Effector CD8-positive, alpha-beta T cell (primary cell): Measurements from ENCODE around the gene CCDC195.
"Not testable (repeated sequence)": the region's sequence is repeated elsewhere in the genome, so short reads cannot be mapped to it uniquely, and the experiment has no call there.

Source experiments
- DNase-seq: peaks from one replicate; lab custom pipeline; 2025; lab: John Stamatoyannopoulos, UW

CCDC195 gene

DNA sequence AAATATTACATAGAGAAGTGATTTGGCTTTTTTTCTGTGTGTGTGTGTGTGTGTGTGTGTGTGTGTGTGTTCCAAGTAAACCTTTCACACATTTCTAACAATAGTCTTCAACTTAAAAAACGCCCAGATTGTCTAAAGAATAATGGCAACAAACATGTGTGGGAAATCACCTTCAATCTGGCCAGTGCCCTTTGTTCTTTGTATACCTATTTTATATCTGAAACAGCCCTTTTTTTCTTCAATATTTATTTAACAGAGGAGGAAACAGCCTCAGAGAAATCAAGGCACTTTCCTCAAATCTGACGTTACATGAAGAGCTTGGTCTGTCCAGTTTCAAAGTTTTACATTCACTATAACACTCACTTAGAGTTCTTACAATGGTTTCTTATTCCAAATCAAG, 25.3 kb downstream of the CCDC195 start:
- no peak for DNase-seq

DNA sequence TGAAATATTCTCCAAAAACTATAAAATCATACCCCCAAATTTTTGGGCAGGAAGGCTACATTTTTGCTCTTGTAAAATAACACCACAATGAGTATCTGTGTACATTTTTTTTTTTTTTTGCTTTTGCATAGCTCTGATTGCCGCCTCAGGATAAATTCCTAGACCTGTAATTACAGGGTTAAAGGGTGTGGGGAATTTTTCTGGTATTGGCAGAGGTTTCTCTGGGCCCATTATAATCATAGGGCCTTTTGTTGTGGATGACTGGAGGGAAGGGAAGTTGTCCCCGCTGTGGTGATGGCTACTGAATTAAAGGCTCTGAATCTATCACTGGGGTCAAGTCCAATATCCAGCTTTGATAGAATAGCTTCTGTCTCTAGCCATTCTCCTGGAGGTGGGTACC, 26.6 kb downstream of the CCDC195 start:
- no peak for DNase-seq

DNA sequence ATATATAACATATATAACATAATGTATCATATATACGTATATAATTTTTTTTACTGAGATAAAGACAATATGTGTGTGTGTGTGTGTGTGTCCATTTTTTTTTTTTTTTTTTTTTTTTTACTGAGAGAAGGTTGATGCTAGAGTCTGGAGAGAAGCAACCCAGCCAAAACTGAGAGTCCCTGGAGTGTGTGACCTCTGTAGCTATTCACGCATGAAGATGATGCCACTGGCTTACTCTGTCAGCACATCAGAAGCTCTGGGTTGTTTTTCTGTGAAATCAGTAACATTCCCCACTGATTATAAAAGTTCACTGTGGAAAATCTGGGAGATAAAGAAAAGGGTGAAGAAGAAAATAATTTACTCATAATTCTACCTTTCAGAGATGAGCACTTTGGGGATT, 27.2 kb downstream of the CCDC195 start:
- no peak for DNase-seq

DNA sequence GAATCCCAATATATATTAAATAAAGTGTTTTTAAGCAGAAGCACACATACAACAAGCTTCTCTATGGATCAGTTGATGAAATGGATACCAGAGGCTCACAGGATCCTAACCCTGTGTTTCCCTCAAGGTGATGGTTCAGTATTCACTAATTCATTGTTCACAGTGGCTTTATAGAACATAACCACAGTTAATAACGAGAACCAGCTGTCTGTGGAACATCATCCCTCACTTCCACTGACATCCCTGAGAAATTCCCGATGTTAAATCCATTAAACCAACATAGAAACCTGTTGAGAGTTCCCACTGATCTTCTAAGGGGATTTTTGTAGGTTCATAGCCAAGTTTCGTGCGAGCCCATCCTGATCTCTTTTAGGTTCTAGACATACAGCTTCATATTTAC, 29.0 kb downstream of the CCDC195 start:
- no peak for DNase-seq

DNA sequence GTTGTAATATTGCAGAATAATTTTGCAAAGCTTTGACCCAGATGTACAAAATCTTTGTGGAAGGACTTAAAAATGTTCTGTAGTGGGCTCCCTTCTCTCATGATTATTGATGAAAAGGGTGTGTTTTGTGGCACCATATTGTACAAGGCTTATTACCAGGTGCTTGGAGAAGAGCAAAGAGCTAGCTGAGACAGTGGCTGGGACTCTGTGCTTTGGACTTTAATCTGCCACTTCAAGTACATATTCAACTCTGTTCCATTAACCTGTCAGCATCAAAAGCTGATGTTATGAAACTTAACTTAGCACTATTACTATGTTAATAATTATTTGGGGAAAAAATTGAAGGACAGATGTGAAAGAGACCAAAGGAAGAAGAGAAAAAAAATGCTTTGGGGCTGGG, 31.0 kb downstream of the CCDC195 start:
- no peak for DNase-seq

DNA sequence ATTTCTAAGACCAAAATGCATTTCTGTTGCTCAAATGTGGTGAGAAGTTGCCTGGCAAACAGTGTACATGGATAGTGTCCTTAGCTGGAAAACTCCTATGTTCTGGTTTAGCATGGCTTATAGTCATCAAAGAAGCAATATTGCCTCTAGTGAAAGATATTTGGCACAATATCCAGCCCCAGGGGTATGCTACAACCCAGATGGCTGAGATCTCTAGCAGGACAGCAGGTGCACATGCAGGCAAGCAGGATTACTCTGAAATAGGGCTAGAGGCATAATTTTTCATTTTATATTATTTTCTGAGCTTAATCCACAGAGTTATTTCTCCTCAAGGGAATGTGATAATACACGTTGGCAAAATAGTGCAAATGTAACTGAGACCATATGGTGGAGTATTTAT, 34.0 kb downstream of the CCDC195 start:
- DNase-seq = no peak

DNA sequence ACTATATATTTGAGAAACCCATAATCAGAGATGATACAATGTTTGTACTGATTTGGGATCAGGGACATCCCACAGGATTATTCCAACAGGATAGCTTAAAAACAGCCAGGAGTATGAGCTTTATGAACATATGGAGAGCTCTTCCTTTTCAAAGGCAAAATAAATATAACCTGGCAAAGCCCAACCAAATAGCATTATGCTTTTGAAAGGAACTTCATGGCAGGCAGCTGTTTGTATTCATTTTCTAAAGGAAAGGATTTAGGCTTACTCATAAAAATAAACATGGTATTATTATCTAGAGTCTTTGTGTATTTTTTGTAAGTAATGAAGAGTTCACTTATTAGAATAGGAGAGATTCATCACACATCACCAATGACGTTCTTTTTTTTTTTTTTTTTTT, 44.4 kb downstream of the CCDC195 start:
- DNase-seq = no peak

DNA sequence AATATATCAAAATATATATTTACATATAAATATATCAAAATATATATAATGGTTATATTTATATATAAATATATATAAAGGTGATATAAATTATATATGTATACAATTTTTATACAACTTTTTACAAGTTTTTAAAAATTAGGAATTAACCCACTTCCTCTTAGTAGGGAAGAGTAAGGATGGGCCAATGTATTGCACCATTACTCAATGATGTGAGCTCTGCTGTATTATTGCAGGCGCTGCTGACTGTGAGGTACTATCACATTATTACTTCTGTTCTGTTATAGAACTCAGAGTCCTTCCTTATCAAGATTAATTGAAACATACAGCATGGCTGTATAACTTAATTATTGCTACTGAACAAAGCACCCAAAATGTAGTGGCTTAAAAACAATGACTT, 46.0 kb downstream of the CCDC195 start:
- DNase-seq = no peak

DNA sequence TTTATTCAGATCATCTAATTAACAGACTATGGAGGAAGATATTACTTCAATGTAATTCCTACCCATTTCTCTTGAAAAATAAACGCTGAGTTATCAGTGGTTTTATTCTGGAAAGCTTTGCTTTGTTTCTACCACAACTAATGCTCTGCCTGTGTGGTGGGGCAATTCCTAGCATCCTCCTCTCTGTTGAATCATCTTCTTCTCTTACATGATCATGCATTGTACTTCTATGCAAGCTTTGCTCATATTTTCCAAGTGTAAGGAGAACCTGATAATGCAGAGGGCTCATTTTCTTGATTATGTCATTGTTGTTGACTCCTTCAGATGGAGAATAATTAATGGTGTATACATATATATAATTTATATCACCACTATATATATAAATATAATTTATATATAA, 46.7 kb downstream of the CCDC195 start:
- DNase-seq = no peak

DNA sequence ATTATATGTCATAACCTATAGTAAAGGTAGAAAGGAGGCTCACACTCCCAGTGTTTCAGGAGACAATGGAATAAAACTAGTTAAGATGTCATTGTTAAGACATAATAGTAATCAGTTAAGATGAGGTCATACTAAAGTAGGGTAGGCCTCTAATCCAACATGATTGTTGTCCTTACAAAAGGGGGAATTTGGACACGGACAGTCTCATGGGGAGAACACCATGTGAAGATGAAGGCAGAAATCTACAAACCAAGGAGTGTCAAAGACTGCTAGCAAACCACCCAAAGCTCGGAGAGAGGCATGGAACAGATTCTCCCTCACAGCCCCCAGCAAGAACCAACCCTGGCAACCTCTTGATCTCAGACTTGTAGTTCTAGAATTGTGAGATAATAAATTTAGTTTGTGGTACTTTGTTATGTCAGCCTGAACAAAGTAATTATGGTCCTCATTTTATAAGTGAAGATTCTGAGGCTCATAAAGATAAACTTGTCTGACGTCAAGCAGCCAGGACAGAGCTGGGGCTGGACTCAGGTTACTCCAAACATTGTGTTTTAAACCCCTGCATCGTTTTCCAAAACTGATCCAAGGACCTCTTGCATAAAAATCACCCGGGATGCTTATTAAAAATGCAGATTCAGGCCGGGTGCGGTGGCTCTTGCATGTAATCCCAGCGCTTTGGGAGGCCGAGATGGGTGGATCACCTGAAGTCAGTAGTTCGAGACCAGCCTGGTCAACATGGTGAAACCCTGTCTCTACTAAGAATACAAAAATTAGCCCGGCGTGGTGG, 47.8 kb downstream of the CCDC195 start:
- DNase-seq = no peak

DNA sequence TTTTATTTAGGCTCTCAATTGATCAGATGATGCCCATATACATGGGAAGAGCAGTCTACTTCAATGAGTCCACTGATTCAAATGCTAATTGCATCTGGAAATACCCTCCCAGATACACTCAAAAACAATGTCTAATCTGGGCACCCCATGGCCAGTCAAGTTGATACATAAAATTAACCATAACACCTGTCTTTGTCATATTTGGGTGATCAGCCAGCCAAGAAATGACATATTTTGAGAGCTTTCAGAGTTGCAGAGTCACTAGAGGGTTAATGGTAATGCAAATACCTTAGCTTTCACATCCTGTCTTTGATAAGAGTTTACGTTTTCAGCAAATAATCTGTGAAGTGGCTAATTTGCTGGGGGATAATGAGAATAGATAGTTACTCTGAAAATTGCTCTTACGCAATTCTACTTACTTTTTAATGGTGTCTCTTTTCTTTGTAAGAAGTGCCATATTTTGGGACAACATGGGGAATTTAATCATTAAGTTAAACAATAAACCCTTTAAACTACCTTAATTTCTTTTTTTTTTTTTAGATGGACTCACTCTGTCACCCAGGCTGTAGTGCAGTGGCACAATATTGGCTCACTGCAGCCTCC, 49.1 kb downstream of the CCDC195 start:
- DNase-seq = no peak

DNA sequence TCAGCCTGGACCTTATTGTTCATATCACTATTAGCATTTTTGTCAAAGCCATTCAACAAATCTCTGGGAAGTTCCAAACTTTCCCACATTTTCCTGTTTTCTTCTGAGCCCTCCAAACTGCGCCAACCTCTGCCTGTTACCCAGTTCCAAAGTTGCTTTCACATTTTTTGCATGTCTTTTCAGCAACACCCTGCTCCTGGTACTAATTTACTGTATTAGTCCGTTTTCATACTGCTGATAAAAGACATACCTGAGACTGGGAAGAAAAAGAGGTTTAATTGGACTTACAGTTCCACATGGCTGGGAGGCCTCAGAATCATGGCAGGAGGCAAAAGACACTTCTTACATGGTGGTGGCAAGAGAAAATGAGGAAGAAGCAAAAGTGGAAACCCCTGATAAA, 52.8 kb downstream of the CCDC195 start:
- not testable (repeated sequence) for DNase-seq

DNA sequence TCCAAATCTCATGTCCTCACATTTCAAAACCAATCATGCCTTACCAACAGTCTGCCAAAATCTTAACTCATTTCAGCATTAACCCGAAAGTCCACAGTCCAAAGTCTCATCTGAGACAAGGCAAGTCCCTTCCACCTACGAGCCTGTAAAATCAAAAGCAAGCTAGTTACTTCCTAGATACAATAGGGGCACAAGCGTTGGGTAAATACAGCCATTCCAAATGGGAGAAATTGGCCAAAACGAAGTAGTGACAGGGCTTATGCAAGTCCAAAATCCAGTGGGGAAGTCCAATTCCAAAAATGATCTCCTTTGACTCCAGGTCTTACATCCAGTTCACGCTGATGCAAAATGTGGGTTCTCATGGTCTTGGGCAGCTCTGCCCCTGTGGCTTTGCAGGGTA, 54.5 kb downstream of the CCDC195 start:
- DNase-seq = not testable (repeated sequence)

DNA sequence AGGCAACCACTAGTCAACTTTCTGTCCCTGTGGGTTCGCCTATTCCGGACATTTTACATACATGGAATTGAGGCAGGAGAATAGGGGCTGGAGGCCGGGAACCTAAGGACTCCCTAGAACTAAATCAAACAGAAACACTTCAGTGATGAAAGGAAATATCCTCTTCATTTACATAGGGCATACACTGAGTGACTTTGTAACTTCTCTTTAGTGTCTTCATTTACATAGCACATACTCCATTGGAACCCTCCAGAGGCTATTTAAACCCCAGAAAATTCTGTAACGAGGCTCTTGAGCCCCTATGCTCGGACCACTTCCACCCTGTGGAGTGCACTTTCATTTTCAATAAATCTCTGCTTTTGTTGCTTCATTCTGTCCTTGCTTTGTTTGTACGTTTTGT, 56.5 kb downstream of the CCDC195 start:
- DNase-seq = no peak

DNA sequence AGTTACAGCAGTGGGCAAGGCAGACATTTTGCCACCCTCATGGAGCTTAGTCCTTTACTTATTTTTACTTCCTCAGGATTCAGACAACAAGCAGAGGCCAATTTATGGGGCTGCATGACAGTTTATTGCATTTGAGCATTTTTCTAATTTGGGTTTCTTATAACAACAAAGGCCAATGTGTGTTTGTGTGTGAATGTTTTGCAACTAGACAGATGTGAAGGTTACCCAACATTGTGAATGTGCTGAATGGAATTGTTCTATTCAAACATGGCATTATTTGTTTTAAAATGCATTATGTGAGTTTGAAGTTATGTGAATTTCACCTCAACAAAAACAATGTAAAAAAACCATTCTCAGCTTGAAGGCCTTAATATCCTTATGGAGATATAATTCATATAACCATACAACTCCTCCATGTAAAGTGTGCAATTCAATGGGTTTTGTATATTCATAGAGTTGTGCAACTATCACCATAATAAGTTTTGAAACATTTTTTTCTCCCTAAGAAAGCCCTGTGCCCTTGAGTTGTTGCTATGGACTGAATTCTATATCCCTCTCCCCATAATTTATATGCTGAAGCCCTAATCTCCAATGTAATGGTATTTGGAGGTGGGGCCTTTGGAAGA, 57.3 kb downstream of the CCDC195 start:
- no peak for DNase-seq

DNA sequence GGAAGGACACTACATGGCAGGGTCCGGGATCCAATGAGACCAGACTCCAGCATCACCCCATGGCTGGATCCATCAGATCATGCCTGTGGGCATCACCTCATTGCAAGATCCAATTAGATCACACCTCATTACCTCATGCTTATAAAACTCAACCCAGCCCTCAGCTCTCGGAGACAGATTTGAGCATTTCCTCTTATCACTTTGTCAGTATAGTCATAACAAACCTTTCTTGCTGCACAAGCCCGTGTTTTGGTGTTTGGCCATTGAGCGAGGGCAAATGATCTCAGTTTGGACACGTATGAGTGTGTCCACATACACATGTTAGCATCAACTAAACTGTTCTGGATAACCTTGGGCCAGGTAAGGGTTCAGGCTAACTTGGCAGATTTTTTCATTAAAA, 58.8 kb downstream of the CCDC195 start:
- no peak for DNase-seq

DNA sequence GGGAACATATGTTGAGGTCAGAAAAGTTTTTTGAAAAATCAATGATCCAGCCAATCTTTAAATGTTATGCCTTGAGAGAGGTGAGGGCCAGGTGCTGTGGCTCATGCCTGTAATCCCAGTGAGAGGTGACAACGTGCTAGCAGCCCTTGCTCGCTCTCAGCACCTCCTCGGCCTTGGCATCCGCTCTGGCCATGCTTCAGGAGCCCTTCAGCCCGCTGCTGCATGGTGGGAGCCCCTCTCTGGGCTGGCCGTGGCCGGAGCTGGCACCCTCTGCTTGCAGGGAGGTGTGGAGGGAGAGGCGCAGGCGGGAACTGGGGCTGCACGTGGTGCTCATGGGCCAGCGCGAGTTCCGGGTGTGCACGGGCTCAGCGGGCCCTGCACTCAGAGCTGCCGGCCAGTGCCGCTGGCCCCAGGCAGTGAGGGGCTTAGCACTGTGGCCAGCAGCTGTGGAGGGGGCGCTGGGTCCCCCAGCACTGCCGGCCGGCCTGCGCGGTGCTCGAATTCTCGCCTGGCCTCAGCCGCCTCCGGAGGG, 61.1 kb downstream of the CCDC195 start:
- no peak for DNase-seq
